Prostate gland (tissue), 2 donors: ENCODE results near the gene CACFD1. TPM values are rescaled to one million over a fixed set of nuclear protein-coding genes. Genes with fewer than 3 reads are reported as not detected.

Experiments used
- DNase-seq: peaks from one replicate; pipeline ENCODE4 v3.0.0-alpha.2; 2019; ENCODE audit warnings: low spot score
- H3K27ac ChIP-seq, 2 donors: fragments of 200-600 bp; sonication (generic); 2 replicates each; pipeline ENCODE4 v1.5.1; 2017 to 2019
- H3K27me3 ChIP-seq: fragments of 200-600 bp; sonication (generic); replicated peaks from 2 replicates; pipeline ENCODE4 v1.5.1; 2019; ENCODE audit not compliant: insufficient read depth
- H3K36me3 ChIP-seq, 2 donors: fragments of 200-600 bp; sonication (generic); 1 replicate in 1 of 2; 2 replicates in 1 of 2; pipeline versions ENCODE4 v1.5.1 to v1.8.1; 2017 to 2019
- H3K4me1 ChIP-seq: fragments of 200-600 bp; sonication (generic); replicated peaks from 2 replicates; pipeline ENCODE4 v1.5.1; 2019
- H3K4me3 ChIP-seq, 2 donors: fragments of 200-600 bp; sonication (generic); 2 replicates each; pipeline ENCODE4 v1.5.1; 2017 to 2019
- H3K9me3 ChIP-seq: fragments of 200-600 bp; sonication (generic); 2 replicates; pipeline ENCODE4 v1.5.1; 2017
- POLR2A ChIP-seq: fragments of 450-650 bp; IDR thresholded peaks from one replicate; pipeline ENCODE4 v1.6.1; 2016; ENCODE audit warnings: antibody characterized with exemption, mild to moderate bottlenecking
- POLR2AphosphoS5 ChIP-seq: sonication (generic); formaldehyde crosslinking; IDR thresholded peaks from one replicate; pipeline ENCODE4 v1.6.1; 2017; ENCODE audit warnings: antibody characterized with exemption
- WGBS: methylation state at CpG from one replicate; pipeline ENCODE4 v1.1.5; 2018; 5-methylcytosine and 5-hydroxymethylcytosine counted together
- intact Hi-C: fragments of 100-400 bp; cut with DNase I; formaldehyde crosslinking; loops from one replicate; pipeline ENCODE4 v1.14.2; 2022
- total RNA-seq, 2 donors: library from RNA; depleted of rRNA; stranded (reverse); fragments of >200 nt; gene quantifications; one replicate each; pipeline ENCODE4 v1.1.0, GENCODE V29; 2016
- TF ChIP-seq, protein P1 (sequence below), 4 experiments: fragments of 200-600 bp in 2 of 4; fragments of 450-650 bp in 2 of 4; sonication (generic) in 2 of 4; IDR thresholded peaks; 1 replicate in 3 of 4; 2 replicates in 1 of 4; pipeline ENCODE4 v1.5.1; 2016 to 2019; ENCODE audit warnings: antibody characterized with exemption in 4 of 4, mild to moderate bottlenecking in 2 of 4, moderate library complexity in 2 of 4

Gene CACFD1
- total RNA-seq, 2 donors from 2014 or later = 23.0 to 40.2 TPM

DNA sequence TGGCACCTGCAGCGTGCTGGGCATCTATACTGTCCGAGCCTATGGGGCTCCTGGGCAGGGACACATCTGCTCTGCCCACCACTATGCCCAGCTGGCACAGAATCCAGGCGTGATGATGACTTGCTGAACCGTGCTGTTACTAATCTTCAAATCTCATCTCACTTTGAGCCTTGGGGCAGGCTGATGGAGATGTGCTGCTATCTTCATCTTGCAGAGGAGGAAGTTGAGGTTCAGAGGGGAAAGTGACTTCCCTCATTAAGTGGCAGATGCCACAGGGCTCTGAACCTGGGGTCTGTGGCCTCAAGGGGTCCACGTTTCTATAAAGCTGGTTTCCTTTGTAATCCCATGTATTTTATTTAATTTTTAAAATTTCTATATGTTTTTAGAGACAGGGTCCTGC, 14.4 kb downstream of the CACFD1 start:
- no peak for TF ChIP-seq POLR2A
- Histone ChIP-seq H3K4me3 (no peak overlapping the region), H3K27me3 (no peaks in the 10 kb centered on the region), H3K9me3 (no peaks in the 10 kb centered on the region), H3K27ac (no peak overlapping the region), H3K36me3 (no peaks in the 10 kb centered on the region), H3K4me1 (no peaks in the 10 kb centered on the region)
- intact Hi-C loops = no loop called here
- no peak for DNase-seq
- WGBS = 76% methylated on average over 5 of the region's 5 CpGs

DNA sequence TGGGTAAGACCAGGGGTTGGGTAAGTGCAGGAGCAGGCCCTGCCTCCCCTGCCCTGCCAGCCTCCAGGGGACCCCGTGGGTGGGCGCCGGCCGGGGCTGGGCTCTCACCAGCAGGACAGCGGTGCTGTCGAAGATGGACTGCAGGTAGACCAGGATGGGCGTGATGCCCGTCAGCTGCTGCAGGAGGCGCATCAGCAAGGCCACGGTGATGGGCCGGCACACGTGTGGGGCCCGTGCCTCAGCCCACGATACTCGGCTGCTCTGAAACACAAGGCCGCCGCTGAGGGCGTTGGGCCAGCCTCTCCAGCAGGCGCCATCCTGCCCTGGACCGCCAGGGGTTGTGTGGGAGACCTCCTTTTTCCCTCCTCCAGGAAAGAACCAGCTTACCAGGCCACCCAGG, 15.1 kb downstream of the CACFD1 start:
- 83% methylated on average over 17 of the region's 20 CpGs for WGBS
- TF ChIP-seq POLR2AphosphoS5 (no peak), POLR2A (no peak)
- TF ChIP-seq, protein P1, sequence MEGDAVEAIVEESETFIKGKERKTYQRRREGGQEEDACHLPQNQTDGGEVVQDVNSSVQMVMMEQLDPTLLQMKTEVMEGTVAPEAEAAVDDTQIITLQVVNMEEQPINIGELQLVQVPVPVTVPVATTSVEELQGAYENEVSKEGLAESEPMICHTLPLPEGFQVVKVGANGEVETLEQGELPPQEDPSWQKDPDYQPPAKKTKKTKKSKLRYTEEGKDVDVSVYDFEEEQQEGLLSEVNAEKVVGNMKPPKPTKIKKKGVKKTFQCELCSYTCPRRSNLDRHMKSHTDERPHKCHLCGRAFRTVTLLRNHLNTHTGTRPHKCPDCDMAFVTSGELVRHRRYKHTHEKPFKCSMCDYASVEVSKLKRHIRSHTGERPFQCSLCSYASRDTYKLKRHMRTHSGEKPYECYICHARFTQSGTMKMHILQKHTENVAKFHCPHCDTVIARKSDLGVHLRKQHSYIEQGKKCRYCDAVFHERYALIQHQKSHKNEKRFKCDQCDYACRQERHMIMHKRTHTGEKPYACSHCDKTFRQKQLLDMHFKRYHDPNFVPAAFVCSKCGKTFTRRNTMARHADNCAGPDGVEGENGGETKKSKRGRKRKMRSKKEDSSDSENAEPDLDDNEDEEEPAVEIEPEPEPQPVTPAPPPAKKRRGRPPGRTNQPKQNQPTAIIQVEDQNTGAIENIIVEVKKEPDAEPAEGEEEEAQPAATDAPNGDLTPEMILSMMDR (IDR thresholded peaks at IDR 0.05) = no peak
- no peak overlapping the region for H3K27ac ChIP-seq
- DNase-seq = no peak
- no peaks in the 10 kb centered on the region for H3K36me3 ChIP-seq
- no peak overlapping the region for H3K4me3 ChIP-seq
- no peaks in the 10 kb centered on the region for H3K4me1 ChIP-seq
- intact Hi-C loops = no loop called here
- no peaks in the 10 kb centered on the region for H3K27me3 ChIP-seq
- no peaks in the 10 kb centered on the region for H3K9me3 ChIP-seq

DNA sequence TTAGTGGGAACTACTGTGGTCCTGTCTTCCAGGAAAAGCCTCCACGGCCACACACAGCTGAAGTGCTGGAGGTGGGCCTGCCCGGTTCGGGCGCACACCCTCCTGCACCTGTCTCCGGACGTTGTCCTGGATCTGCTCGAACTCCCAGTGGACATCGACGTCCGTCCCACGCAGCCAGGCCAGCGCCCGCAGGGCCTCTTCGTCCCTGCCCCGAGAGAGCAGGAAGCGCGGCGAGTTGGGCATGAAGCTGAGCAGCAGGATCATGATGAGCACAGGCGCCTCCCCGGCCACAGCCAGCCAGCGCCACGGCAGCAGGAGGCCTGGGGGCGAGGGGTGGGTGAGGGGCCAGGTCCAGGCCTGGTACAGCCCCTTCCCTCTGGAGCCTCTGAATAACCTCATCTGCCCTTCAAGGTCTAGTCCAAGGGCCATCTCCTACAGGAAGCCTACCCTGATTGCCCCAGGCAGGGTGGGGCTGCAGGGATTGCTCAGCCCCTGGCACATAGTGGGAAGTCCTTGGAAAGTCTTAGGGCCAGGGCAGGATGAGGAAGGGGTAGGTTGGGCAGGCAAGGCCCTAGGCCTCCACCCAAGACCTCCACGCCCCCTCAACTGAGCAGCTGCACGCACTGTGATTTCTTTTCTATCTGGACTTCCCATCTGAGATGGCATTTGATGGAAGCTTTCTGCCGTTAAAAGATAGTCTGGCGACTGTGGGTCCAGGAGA, 15.7 kb downstream of the CACFD1 start:
- H3K36me3 ChIP-seq = no peaks in the 10 kb centered on the region
- WGBS = 92% methylated on average over 27 of the region's 27 CpGs
- no peaks in the 10 kb centered on the region for H3K27me3 ChIP-seq
- intact Hi-C loops = no loop called here
- H3K9me3 ChIP-seq = no peaks in the 10 kb centered on the region
- H3K4me1 ChIP-seq = no peaks in the 10 kb centered on the region
- no peak overlapping the region for H3K4me3 ChIP-seq
- TF ChIP-seq POLR2A = no peak
- no peak for TF ChIP-seq POLR2AphosphoS5
- no peak overlapping the region for H3K27ac ChIP-seq
- DNase-seq = no peak

- Histone ChIP-seq H3K4me3 (no peak overlapping the region), H3K27me3 (no peaks in the 10 kb centered on the region), H3K36me3 (no peaks in the 10 kb centered on the region), H3K27ac (no peak overlapping the region), H3K4me1 (no peaks in the 10 kb centered on the region), H3K9me3 (no peaks in the 10 kb centered on the region)
- no peak for TF ChIP-seq POLR2A
- TF ChIP-seq, protein P1 (IDR thresholded peaks at IDR 0.05) = no peak
- DNase-seq = no peak
- WGBS = 92% methylated on average over 27 of the region's 27 CpGs
- intact Hi-C loops = no loop called here
Measured at GRCh38 chr9:133476036-133476931, 16.5 kb downstream of the CACFD1 start.

- no peaks in the 10 kb centered on the region for H3K36me3 ChIP-seq
- DNase-seq = no peak
- TF ChIP-seq POLR2AphosphoS5 = no peak
- TF ChIP-seq POLR2A = no peak
- TF ChIP-seq, protein P1 (IDR thresholded peaks at IDR 0.05) = no peak
Measured at GRCh38 chr9:133476941-133477340, 17.2 kb downstream of the CACFD1 start.

More at GRCh38 chr9:133476941-133477340, 17.2 kb downstream of the CACFD1 start:
- WGBS = 95% methylated on average over 18 of the region's 21 CpGs
- Histone ChIP-seq H3K4me1 (no peaks in the 10 kb centered on the region), H3K9me3 (no peaks in the 10 kb centered on the region), H3K4me3 (no peak overlapping the region), H3K27ac (no peak overlapping the region), H3K27me3 (no peaks in the 10 kb centered on the region)
- intact Hi-C loops = no loop called here
